H1 (cell line): ENCODE data around the gene RBP5. TPM values are rescaled to one million over a fixed set of nuclear protein-coding genes. Genes with fewer than 3 reads are reported as not detected.

Source experiments
- CHD1 ChIP-seq: IDR thresholded peaks from 2 replicates; pipeline ENCODE4 v1.6.1; 2012; ENCODE audit warnings: low read depth, low read length, improper control_type of control experiment
- GABPA ChIP-seq: IDR thresholded peaks from 2 replicates; pipeline ENCODE4 v1.6.1; 2011; ENCODE audit warnings: mild to moderate bottlenecking, low read length, moderate library complexity, borderline replicate concordance; ENCODE audit not compliant: insufficient read depth
- HDAC6 ChIP-seq: IDR thresholded peaks from one replicate; pipeline ENCODE4 v1.7.1; 2012; ENCODE audit warnings: low read depth, mild to moderate bottlenecking, inconsistent platforms, low read length, moderate library complexity
- JUN ChIP-seq: IDR thresholded peaks from 2 replicates; pipeline ENCODE4 v1.6.1; 2011; ENCODE audit warnings: low read depth, mild to moderate bottlenecking, improper control_type of control experiment, low read length
- KDM5A ChIP-seq: fragments of 200-600 bp; IDR thresholded peaks from 2 replicates; pipeline ENCODE4 v1.7.1; 2012; ENCODE audit warnings: mild to moderate bottlenecking, low read length, inconsistent platforms, mixed read lengths
- MAFK ChIP-seq: IDR thresholded peaks from 2 replicates; pipeline ENCODE4 v1.6.1; 2012; ENCODE audit warnings: low read depth, mild to moderate bottlenecking, improper control_type of control experiment, low read length
- POU5F1 ChIP-seq: IDR thresholded peaks from 2 replicates; pipeline ENCODE4 v1.6.1; 2011; ENCODE audit warnings: low read depth, mild to moderate bottlenecking, low read length, moderate library complexity
- SIRT6 ChIP-seq: IDR thresholded peaks from one replicate; pipeline ENCODE4 v1.7.1; 2012; ENCODE audit warnings: low read length, inconsistent platforms
- polyA plus RNA-seq, 7 experiments: library from polyadenylated mRNA; depleted of rRNA in 3 of 7; stranded (reverse) in 5 of 7; unstranded in 2 of 7; fragments of >200 nt in 5 of 7; fragments of 200-250 nt in 2 of 7; gene quantifications; 1 replicate in 5 of 7; 2 replicates in 1 of 7; 4 replicates in 1 of 7; pipeline versions ENCODE4 v1.2.1 to v1.2.3, GENCODE V29; 2011 to 2013; ENCODE audit warnings: missing spikeins in 2 of 7, mixed read lengths in 2 of 7
- total RNA-seq: library from RNA; stranded (reverse); fragmentation: NEBNext Ultra II Directional; extraction: Animal tissue kit (Norgen Biotek cat#: 25700); gene quantifications from 2 replicates; pipeline ENCODE4 v1.2.1, GENCODE V29; 2021

Gene RBP5
- total and polyA plus RNA-seq, 2 of the 8 experiments (the other 6 are each of a cell fraction or from before 2014, with no cell fraction given): 1.2 to 1.9 TPM

DNA sequence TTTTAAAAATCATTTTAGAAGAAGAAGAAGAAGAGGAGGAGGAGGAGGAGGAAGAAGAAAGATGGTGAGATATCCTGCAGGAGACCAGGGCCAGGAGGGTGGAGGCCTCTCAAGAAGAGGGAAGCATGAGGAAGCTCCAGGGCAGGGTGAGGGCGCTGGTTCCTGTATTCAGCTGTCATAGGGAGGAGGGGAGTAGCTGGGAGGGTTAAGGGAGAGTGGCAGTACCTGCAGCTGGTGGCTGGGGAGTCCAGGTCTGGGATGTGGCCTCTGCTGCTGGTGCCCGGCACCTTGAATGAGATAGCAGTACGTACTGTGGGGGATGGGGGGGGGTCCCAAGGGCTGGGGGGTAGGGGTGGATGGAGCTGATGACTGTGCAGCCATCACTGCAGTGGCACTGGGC lies 9.8 kb downstream of the RBP5 start (continued):
- TF ChIP-seq SIRT6 (no peak), JUN (no peak), HDAC6 (no peak), MAFK (no peak), CHD1 (no peak), GABPA (no peak), KDM5A (no peak), POU5F1 (no peak)
